Osteocyte (in vitro differentiated cells): Measurements from ENCODE around the gene ZBTB17. TPM values are rescaled to one million over a fixed set of nuclear protein-coding genes. Genes with fewer than 3 reads are reported as not detected.
A peak's percentile ranks its signal among the peaks of the same experiment; 100 is the strongest.

Experiments used
- DNase-seq: peaks from one replicate; pipeline ENCODE4 v3.0.0; 2021; ENCODE audit warnings: mixed read lengths; ENCODE audit not compliant: unreplicated experiment; ENCODE audit errors: extremely low spot score
- H3K27ac Mint-ChIP-seq: one replicate; pipeline ENCODE4 v1.8.0; 2021; ENCODE audit warnings: mild to moderate bottlenecking, mixed read lengths; ENCODE audit not compliant: unreplicated experiment
- H3K27me3 Mint-ChIP-seq: one replicate; pipeline ENCODE4 v1.8.0; 2021; ENCODE audit warnings: mixed read lengths; ENCODE audit not compliant: unreplicated experiment
- H3K36me3 Mint-ChIP-seq: one replicate; pipeline ENCODE4 v1.8.0; 2021; ENCODE audit warnings: mixed read lengths; ENCODE audit not compliant: unreplicated experiment
- H3K4me1 Mint-ChIP-seq: one replicate; pipeline ENCODE4 v1.8.0; 2021; ENCODE audit warnings: mixed read lengths; ENCODE audit not compliant: unreplicated experiment
- H3K4me3 Mint-ChIP-seq: one replicate; pipeline ENCODE4 v1.8.0; 2021; ENCODE audit warnings: mild to moderate bottlenecking, moderate library complexity, mixed read lengths; ENCODE audit not compliant: unreplicated experiment
- H3K9me3 Mint-ChIP-seq: one replicate; pipeline ENCODE4 v1.8.0; 2021; ENCODE audit warnings: mixed read lengths; ENCODE audit not compliant: unreplicated experiment
- CTCF ChIP-seq: fragments of 200-600 bp; sonication (generic); IDR thresholded peaks from 2 replicates; pipeline ENCODE4 v1.5.0; 2021; ENCODE audit warnings: antibody characterized with exemption, mild to moderate bottlenecking, moderate library complexity
- total RNA-seq: library from RNA; stranded (reverse); gene quantifications from 2 replicates; pipeline ENCODE4 v1.2.1, GENCODE V29; 2021

ZBTB17 gene
- total RNA-seq, 1 donor from 2014 or later, result 37.2 TPM

GRCh38 chr1:15942661-15943327, 33.1 kb downstream of the ZBTB17 start:
- Mint-ChIP-seq H3K9me3 (no peaks in the 10 kb centered on the region), H3K36me3 (peaks cover 28% of the 10 kb centered on the region), H3K4me3 (no peak overlapping the region), H3K4me1 (peaks cover 29% of the 10 kb centered on the region), H3K27me3 (no peaks in the 10 kb centered on the region), H3K27ac (no peak overlapping the region)
- TF ChIP-seq CTCF, result no peak
- no peak for DNase-seq

GRCh38 chr1:15941899-15942660, 33.8 kb downstream of the ZBTB17 start:
- Mint-ChIP-seq H3K9me3 (no peaks in the 10 kb centered on the region), H3K4me1 (peaks cover 34% of the 10 kb centered on the region), H3K4me3 (no peak overlapping the region), H3K36me3 (peaks cover 30% of the 10 kb centered on the region), H3K27me3 (no peaks in the 10 kb centered on the region), H3K27ac (no peak overlapping the region)
- TF ChIP-seq CTCF, result no peak
- no peak for DNase-seq

GRCh38 chr1:15941044-15941840, 34.7 kb downstream of the ZBTB17 start:
- Mint-ChIP-seq H3K4me1 (peaks cover 40% of the 10 kb centered on the region), H3K9me3 (no peaks in the 10 kb centered on the region), H3K4me3 (no peak overlapping the region), H3K27me3 (no peaks in the 10 kb centered on the region), H3K36me3 (peaks cover 28% of the 10 kb centered on the region), H3K27ac (peak overlapping the region; percentile 27)
- TF ChIP-seq CTCF, result no peak
- no peak for DNase-seq

GRCh38 chr1:15940110-15941043, 35.5 kb downstream of the ZBTB17 start:
- Mint-ChIP-seq H3K27me3 (no peaks in the 10 kb centered on the region), H3K36me3 (peaks cover 31% of the 10 kb centered on the region), H3K4me3 (no peak overlapping the region), H3K27ac (peak overlapping the region; percentile 27), H3K4me1 (peaks cover 40% of the 10 kb centered on the region), H3K9me3 (no peaks in the 10 kb centered on the region)
- DNase-seq, result no peak
- TF ChIP-seq CTCF, result no peak
